Measurements from ENCODE around the gene GRIN2C.

Gene GRIN2C

DNA sequence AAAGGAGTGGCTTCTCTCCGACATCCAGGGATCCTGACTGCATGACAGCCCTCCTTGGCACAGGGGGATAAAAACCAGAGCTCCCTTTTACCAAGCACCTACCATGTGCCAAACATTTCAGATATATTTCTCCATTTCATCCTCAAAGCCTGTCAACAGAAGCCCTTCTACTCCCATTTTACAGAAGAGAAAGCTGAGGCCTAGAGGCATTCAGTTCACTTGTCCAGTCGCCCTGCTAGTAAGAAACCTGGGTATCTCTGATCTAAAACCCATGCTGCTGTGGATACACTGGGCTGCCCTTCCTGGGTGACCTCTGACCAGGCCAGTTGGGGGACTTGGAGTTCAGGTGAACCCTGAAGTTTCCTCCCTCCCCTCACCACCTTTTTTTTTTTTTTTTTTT, 19.0 kb upstream of the GRIN2C start:
- Histone ChIP-seq H3K27ac (ENCODE audit: low read length) (no peak overlapping the region), H3K27me3 (ENCODE audit: insufficient read depth, low read length, poor library complexity) (peaks cover 7% of the 10 kb centered on the region), H4K20me1 (ENCODE audit: insufficient read depth, low read length) (peaks cover 5% of the 10 kb centered on the region; the same call in 1 of the 2 replicates), H3K4me1 (ENCODE audit: insufficient read depth, low read length) (peaks cover 10% of the 10 kb centered on the region), H3K4me2 (ENCODE audit: insufficient read depth, low read length) (no peak overlapping the region), H3K79me2 (ENCODE audit: insufficient read depth, low read length) (peaks cover 4% of the 10 kb centered on the region), H3K9me3 (ENCODE audit: insufficient read depth, low read length, severe bottlenecking) (no peaks in the 10 kb centered on the region), H2AFZ (ENCODE audit: low read depth, low read length) (no peak overlapping the region), H3K9ac (ENCODE audit: low read depth, low read length) (no peak overlapping the region), H3K4me3 (ENCODE audit: low read depth in 1 of 2, low read length in 2 of 2) (no peak overlapping the region), H3K36me3 (ENCODE audit: insufficient read depth, low read length) (no peaks in the 10 kb centered on the region)
- TF ChIP-seq, protein P1, sequence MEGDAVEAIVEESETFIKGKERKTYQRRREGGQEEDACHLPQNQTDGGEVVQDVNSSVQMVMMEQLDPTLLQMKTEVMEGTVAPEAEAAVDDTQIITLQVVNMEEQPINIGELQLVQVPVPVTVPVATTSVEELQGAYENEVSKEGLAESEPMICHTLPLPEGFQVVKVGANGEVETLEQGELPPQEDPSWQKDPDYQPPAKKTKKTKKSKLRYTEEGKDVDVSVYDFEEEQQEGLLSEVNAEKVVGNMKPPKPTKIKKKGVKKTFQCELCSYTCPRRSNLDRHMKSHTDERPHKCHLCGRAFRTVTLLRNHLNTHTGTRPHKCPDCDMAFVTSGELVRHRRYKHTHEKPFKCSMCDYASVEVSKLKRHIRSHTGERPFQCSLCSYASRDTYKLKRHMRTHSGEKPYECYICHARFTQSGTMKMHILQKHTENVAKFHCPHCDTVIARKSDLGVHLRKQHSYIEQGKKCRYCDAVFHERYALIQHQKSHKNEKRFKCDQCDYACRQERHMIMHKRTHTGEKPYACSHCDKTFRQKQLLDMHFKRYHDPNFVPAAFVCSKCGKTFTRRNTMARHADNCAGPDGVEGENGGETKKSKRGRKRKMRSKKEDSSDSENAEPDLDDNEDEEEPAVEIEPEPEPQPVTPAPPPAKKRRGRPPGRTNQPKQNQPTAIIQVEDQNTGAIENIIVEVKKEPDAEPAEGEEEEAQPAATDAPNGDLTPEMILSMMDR (IDR thresholded peaks at IDR 0.05; ENCODE audit: borderline replicate concordance, extremely low read depth, low read length, poor library complexity, severe bottlenecking), result no peak
- TF ChIP-seq EZH2 (IDR thresholded peaks at IDR 0.05; ENCODE audit: borderline replicate concordance, low read depth, low read length, severe bottlenecking), result no peak
- DNase-seq, result no peak
- no peak for ATAC-seq (ENCODE audit: insufficient read depth, low read depth)

DNA sequence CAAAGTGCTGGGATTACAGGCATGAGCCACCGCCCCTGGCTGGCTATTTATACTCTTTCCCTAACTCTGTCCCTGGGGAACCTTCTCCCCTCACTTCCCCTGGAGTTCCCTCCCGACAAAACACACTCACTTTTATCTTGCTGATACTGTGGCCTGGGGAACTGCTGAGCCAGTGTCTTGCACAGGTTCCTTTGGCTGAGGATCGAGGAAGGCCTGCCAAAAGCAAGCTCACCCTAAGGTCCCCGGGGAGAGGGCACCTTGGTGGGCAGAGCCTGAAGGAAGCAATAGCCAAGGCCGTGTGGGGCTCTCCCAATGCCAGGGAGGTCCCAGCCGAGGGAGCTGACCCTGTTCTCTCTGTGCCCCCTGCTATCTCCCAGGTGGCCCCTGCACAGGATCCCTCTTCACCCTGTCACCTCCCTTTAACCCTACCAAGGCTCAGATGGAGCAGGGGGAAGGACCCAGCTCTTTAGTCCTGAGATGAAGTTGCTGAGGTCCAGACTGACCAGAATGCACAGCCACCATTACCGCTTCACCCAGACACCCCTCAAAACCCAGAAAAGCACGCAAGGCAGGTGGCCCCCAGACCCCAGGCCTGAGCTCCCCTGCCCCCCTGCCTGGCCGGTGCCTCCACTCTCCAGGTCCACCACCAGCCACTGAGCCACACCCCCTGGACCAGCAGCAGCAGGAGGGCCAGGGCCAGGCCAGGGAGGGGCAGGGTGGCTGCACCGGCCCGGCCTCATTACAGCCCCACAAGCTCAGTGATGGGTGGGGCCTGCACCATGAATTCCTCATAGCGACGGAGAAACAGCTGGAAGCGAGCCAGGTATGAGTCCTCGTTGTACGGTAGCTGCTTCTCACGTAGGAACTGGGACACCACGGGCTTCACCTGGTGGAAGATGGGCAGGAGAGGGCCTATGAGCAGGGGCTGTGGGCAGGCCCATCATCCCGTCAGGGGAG, 18.2 kb upstream of the GRIN2C start:
- Histone ChIP-seq H4K20me1 (ENCODE audit: insufficient read depth, low read length) (peaks cover 5% of the 10 kb centered on the region; the same call in 1 of the 2 replicates), H3K36me3 (ENCODE audit: insufficient read depth, low read length) (no peaks in the 10 kb centered on the region), H3K9ac (ENCODE audit: low read depth, low read length) (no peak overlapping the region), H3K79me2 (ENCODE audit: insufficient read depth, low read length) (peaks cover 4% of the 10 kb centered on the region), H3K4me3 (ENCODE audit: low read depth in 1 of 2, low read length in 2 of 2) (no peak overlapping the region), H3K9me3 (ENCODE audit: insufficient read depth, low read length, severe bottlenecking) (no peaks in the 10 kb centered on the region), H3K4me1 (ENCODE audit: insufficient read depth, low read length) (peaks cover 10% of the 10 kb centered on the region), H2AFZ (ENCODE audit: low read depth, low read length) (no peak overlapping the region), H3K27me3 (ENCODE audit: insufficient read depth, low read length, poor library complexity) (peaks cover 7% of the 10 kb centered on the region), H3K27ac (ENCODE audit: low read length) (no peak overlapping the region), H3K4me2 (ENCODE audit: insufficient read depth, low read length) (no peak overlapping the region)
- no peak for TF ChIP-seq EZH2 (IDR thresholded peaks at IDR 0.05; ENCODE audit: borderline replicate concordance, low read depth, low read length, severe bottlenecking)
- TF ChIP-seq, protein P1 (IDR thresholded peaks at IDR 0.05; ENCODE audit: borderline replicate concordance, extremely low read depth, low read length, poor library complexity, severe bottlenecking), result no peak
- ATAC-seq (ENCODE audit: insufficient read depth, low read depth), result no peak
- no peak for DNase-seq

DNA sequence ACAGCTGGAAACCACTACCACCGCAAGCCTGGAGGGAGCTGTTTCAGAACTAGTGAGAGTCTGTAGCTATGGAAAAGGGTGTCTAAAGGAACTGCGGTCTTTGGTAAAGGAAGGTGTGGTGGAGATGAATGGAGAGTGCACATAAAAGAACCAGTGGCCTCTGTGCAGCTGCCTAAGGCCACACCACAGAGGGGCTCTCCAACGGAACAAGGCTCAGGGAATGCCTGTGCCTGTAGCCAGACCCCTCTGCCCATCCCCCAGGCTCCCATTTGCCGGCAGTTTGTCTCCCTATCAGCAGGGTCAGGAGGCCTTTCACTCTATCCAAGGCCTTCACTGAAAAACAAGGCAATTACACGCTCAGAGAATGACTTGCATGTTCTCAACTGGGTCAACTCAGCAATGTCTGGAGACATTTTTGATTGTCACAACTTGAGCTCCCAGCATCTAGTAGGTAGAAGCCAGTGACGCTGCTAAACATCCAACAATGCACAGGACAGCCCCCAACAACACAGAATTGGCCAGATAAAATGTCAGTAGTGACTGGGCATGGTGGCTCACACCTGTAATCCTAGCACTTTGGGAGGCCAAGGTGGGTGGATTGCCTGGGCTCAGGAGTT, 16.4 kb upstream of the GRIN2C start:
- no peak for ATAC-seq (ENCODE audit: insufficient read depth, low read depth)
- Histone ChIP-seq H3K4me2 (ENCODE audit: insufficient read depth, low read length) (no peak overlapping the region), H3K27ac (ENCODE audit: low read length) (no peak overlapping the region), H3K4me3 (ENCODE audit: low read depth in 1 of 2, low read length in 2 of 2) (no peak overlapping the region), H3K36me3 (ENCODE audit: insufficient read depth, low read length) (no peaks in the 10 kb centered on the region), H3K27me3 (ENCODE audit: insufficient read depth, low read length, poor library complexity) (peaks cover 7% of the 10 kb centered on the region), H3K9ac (ENCODE audit: low read depth, low read length) (no peak overlapping the region), H4K20me1 (ENCODE audit: insufficient read depth, low read length) (peaks cover 4% of the 10 kb centered on the region; the same call in 1 of the 2 replicates), H2AFZ (ENCODE audit: low read depth, low read length) (no peak overlapping the region), H3K9me3 (ENCODE audit: insufficient read depth, low read length, severe bottlenecking) (no peaks in the 10 kb centered on the region), H3K79me2 (ENCODE audit: insufficient read depth, low read length) (peaks cover 17% of the 10 kb centered on the region), H3K4me1 (ENCODE audit: insufficient read depth, low read length) (peaks cover 25% of the 10 kb centered on the region)
- TF ChIP-seq, protein P1 (IDR thresholded peaks at IDR 0.05; ENCODE audit: borderline replicate concordance, extremely low read depth, low read length, poor library complexity, severe bottlenecking), result no peak
- TF ChIP-seq EZH2 (IDR thresholded peaks at IDR 0.05; ENCODE audit: borderline replicate concordance, low read depth, low read length, severe bottlenecking), result no peak
- no peak for DNase-seq

Measured in DND-41 (cell line).